Type B pancreatic cell (in vitro differentiated cells): Measurements from ENCODE around the gene TNNT1. TPM values are rescaled to one million over a fixed set of nuclear protein-coding genes. Genes with fewer than 3 reads are reported as not detected.
A peak's percentile ranks its signal among the peaks of the same experiment; 100 is the strongest.
"Not testable (repeated sequence)": the region's sequence is repeated elsewhere in the genome, so short reads cannot be mapped to it uniquely, and the experiment has no call there.

Source experiments
- DNase-seq: peaks from one replicate; pipeline ENCODE4 v3.0.0; 2021; ENCODE audit warnings: mixed read lengths; ENCODE audit not compliant: unreplicated experiment; ENCODE audit errors: extremely low spot score
- H3K27ac Mint-ChIP-seq: 2 replicates; pipeline ENCODE4 v1.8.0; 2021; ENCODE audit warnings: mild to moderate bottlenecking, mixed read lengths
- H3K27me3 Mint-ChIP-seq: 2 replicates; pipeline ENCODE4 v1.8.0; 2021; ENCODE audit warnings: mixed read lengths
- H3K36me3 Mint-ChIP-seq: 2 replicates; pipeline ENCODE4 v1.8.0; 2021; ENCODE audit warnings: mixed read lengths
- H3K4me1 Mint-ChIP-seq: one replicate; pipeline ENCODE4 v1.8.0; 2021; ENCODE audit warnings: mixed read lengths; ENCODE audit not compliant: unreplicated experiment
- H3K4me3 Mint-ChIP-seq: 2 replicates; pipeline ENCODE4 v1.8.0; 2021; ENCODE audit warnings: mild to moderate bottlenecking, mixed read lengths
- H3K9me3 Mint-ChIP-seq: 2 replicates; pipeline ENCODE4 v1.8.0; 2021; ENCODE audit warnings: mixed read lengths
- total RNA-seq: library from RNA; stranded (reverse); gene quantifications from 2 replicates; pipeline ENCODE4 v1.2.1, GENCODE V29; 2021; ENCODE audit warnings: low replicate concordance
- TF ChIP-seq, protein P1 (sequence below): fragments of 200-600 bp; sonication (generic); conservative IDR thresholded peaks from 2 replicates; pipeline ENCODE4 v1.5.0; 2021; ENCODE audit warnings: antibody characterized with exemption, mild to moderate bottlenecking

TNNT1 gene
- total RNA-seq, 1 donor from 2014 or later, result 27.6 TPM

DNA sequence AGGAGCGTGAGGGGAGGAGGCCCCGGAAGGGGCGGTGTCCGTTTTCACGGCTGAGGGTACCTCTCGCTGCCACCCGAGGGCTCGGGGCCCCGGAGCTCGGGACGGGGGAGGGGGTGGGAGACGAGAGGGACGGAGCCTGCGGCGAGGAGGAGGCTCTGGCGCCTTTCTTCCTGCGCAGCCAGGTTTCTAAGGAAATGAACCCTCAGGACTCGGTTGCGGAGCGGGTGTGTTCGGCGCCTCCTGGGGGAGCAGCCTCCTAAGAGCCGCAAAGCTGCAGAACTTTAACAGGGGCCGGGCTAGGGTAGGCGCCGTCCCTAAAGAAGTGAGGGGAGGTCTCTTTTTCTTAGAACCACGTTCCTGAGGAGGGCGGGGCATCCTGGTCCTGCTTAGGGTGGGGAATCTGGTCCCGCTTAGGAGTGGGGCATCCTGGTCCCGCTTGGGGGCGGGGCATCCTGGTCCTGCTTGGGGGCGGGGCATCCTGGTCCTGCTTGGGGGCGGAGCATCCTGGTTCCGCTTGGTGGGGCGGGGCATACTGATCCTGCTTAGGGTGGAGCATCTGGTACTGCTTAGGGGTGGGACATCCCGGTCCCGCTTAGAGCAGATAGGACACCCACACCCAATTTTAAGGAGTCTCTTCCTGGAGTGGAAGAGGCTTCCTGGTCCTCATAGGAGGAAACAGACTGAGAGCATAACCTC, 24.9 kb upstream of the TNNT1 start:
- Mint-ChIP-seq H3K4me1 (no peaks in the 10 kb centered on the region), H3K9me3 (no peaks in the 10 kb centered on the region), H3K4me3 (peak overlapping the region; percentile 57), H3K36me3 (no peaks in the 10 kb centered on the region), H3K27me3 (peaks cover 93% of the 10 kb centered on the region), H3K27ac (no peak overlapping the region)
- DNase-seq, result no peak
- TF ChIP-seq, protein P1, sequence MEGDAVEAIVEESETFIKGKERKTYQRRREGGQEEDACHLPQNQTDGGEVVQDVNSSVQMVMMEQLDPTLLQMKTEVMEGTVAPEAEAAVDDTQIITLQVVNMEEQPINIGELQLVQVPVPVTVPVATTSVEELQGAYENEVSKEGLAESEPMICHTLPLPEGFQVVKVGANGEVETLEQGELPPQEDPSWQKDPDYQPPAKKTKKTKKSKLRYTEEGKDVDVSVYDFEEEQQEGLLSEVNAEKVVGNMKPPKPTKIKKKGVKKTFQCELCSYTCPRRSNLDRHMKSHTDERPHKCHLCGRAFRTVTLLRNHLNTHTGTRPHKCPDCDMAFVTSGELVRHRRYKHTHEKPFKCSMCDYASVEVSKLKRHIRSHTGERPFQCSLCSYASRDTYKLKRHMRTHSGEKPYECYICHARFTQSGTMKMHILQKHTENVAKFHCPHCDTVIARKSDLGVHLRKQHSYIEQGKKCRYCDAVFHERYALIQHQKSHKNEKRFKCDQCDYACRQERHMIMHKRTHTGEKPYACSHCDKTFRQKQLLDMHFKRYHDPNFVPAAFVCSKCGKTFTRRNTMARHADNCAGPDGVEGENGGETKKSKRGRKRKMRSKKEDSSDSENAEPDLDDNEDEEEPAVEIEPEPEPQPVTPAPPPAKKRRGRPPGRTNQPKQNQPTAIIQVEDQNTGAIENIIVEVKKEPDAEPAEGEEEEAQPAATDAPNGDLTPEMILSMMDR, result no peak

- no peaks in the 10 kb centered on the region for H3K9me3 Mint-ChIP-seq
- TF ChIP-seq, protein P1, result no peak
- H3K27ac Mint-ChIP-seq, result no peak overlapping the region
- H3K27me3 Mint-ChIP-seq, result peaks cover 88% of the 10 kb centered on the region
- no peaks in the 10 kb centered on the region for H3K36me3 Mint-ChIP-seq
- DNase-seq, result no peak
- H3K4me1 Mint-ChIP-seq, result no peaks in the 10 kb centered on the region
- H3K4me3 Mint-ChIP-seq, result peak overlapping the region; percentile 68
These were observed 24.2 kb upstream of the TNNT1 start for GRCh38 chr19:55173186-55173713.

DNA sequence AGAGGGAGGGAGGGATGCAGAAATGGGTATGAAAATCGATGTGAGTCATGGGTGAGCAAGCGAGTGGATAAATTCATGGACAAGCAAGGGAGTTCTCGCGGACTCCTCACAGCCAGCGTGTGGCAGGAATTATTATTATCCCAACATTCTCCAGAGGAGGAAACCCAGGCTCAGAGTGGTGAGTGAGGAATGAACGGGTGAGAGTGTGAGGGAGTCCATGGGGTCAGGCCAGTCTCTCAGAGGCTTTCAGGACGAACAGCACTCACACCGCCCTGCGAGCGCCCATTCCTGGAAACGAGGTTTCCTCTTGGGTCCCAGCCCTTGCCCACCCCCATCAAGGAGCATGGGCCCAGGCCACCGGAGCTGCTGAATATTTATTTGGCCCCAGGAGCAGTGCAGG, 23.7 kb upstream of the TNNT1 start:
- Mint-ChIP-seq H3K4me3 (peak overlapping the region; percentile 68), H3K27me3 (peaks cover 82% of the 10 kb centered on the region), H3K27ac (peak overlapping the region; percentile 21), H3K4me1 (no peaks in the 10 kb centered on the region), H3K9me3 (no peaks in the 10 kb centered on the region), H3K36me3 (no peaks in the 10 kb centered on the region)
- DNase-seq, result no peak
- TF ChIP-seq, protein P1, result no peak

- not testable (repeated sequence) for H3K36me3 Mint-ChIP-seq, DNase-seq, H3K9me3 Mint-ChIP-seq, H3K4me1 Mint-ChIP-seq
- Mint-ChIP-seq H3K4me3 (peak overlapping the region; percentile 68), H3K27me3 (peaks cover 78% of the 10 kb centered on the region), H3K27ac (peak overlapping the region; percentile 21)
These were observed 23.3 kb upstream of the TNNT1 start for GRCh38 chr19:55172318-55172717.

GRCh38 chr19:55171440-55171839, 22.4 kb upstream of the TNNT1 start:
- peak overlapping the region; percentile 68 for H3K4me3 Mint-ChIP-seq
- TF ChIP-seq, protein P1, result no peak
- H3K27me3 Mint-ChIP-seq, result peaks cover 77% of the 10 kb centered on the region
- no peak for DNase-seq
- H3K36me3 Mint-ChIP-seq, result no peaks in the 10 kb centered on the region
- H3K4me1 Mint-ChIP-seq, result peaks cover 8% of the 10 kb centered on the region
- no peak overlapping the region for H3K27ac Mint-ChIP-seq
- no peaks in the 10 kb centered on the region for H3K9me3 Mint-ChIP-seq

DNA sequence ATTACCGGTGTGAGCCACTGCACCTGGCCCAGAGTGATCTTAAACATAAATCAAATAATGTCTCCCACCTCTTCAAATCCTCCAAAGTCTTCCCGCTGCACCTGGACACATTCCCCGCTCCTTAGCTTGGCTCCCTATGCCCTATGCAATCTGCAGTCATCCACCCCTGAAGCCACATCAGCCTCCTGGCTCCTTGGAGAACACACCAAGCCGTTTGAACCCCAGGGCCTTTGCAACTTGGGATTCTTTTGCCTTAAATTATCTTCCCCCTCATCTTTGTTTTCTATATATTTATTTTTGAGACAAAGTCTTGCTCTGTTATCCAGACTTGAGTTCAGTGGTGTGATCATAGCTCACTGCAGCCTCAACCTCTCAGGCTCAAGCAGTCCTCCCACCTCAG, 20.1 kb upstream of the TNNT1 start:
- Mint-ChIP-seq H3K36me3 (no peaks in the 10 kb centered on the region), H3K27me3 (peaks cover 64% of the 10 kb centered on the region), H3K4me3 (no peak overlapping the region), H3K4me1 (peaks cover 9% of the 10 kb centered on the region), H3K27ac (no peak overlapping the region), H3K9me3 (no peaks in the 10 kb centered on the region)
- TF ChIP-seq, protein P1, result no peak
- no peak for DNase-seq
